Measurements from ENCODE around the gene MAP3K10.

Gene MAP3K10

DNA sequence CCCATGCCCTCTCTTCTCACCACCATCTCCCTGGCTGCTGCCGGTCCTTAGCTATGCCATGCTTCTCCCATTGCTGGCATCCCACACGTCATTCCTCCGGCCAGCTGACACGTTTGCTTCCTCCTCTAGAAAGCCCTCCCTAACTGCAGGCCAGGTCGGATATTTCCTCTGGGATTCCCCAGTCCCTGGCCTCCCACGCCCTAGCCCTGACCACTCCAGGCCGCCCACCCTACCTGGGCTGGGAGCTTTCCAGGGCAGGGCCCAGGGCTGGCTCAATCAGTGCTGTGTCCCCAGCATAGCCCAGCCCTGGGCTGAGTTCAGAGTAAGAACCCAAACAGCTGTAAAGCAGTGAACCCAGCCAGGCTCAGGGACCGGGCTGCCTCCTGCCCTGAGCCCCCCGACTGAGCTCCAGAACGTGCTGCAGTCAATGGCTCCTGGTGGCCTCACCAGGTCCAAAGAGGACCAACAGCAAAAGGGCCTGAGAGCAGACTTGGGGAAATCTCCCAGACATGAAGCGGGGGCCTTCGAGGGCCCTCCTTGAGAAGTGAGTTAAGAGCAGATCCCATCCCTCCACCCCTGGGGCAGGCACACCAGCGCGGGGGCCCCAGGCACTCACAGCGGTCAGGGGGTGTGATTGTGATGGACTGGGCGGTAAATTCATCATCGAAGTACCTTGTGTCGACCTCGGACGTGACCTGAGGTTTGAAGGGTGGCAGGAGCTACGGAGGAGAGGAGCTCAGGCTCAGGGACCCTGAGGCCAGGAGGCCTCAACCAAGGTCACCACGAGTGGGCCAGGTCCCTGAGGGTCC is 43.4 kb downstream of the MAP3K10 start:
- DNase-seq = no peak

DNA sequence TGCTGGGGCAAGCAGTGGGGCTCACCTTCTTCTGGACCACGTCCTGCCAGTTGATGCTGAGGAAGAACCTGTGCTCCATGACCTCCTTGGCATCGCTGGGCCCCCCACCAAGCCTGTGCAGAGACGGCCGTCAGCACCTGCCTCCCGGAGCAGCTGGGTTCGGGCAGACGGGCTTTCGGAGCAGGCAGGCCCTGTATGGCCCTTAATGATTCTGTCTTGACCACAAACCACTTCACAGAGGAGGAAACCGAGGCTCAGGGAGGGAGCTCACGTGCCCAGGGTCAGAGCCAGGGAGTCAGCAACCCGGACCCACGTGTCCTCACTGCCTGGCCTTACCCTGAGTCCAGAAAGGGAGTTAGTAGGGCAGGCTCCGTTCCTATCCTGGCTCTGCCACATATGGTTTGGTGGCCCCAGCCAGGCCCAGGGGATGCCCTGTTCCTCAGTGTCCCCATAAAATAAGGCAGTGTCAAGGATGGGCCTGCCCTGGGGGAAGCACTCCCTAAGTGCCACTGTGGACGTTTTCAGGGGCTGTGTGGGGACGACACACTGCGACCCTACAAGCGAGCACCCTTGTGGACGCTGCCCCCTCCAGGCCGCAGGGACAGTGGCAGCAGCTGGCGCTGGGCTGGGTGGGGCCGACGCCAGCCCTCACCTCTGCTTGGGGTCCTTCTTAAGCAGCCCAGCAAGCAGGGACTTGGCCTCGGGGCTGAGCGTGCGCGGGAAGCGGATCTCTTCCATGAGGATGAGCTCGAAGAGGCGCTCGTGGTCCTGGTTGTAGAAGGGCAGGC is 44.2 kb downstream of the MAP3K10 start:
- DNase-seq = no peak

DNA sequence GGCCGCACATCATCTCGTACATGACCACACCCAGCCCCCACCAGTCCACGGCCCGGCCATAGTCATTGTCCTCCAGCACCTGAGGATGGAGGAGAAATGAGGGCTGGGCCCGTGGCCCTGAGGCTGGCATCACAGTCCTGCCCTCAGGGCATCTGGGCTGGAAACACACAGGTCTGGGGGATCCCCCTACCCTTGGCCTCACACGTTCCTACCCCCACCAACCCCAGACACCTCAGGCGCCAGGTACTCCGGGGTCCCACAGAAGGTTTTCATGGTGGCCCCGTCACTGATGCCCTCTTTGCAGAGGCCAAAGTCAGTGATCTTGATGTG is 44.8 kb downstream of the MAP3K10 start:
- no peak for DNase-seq

DNA sequence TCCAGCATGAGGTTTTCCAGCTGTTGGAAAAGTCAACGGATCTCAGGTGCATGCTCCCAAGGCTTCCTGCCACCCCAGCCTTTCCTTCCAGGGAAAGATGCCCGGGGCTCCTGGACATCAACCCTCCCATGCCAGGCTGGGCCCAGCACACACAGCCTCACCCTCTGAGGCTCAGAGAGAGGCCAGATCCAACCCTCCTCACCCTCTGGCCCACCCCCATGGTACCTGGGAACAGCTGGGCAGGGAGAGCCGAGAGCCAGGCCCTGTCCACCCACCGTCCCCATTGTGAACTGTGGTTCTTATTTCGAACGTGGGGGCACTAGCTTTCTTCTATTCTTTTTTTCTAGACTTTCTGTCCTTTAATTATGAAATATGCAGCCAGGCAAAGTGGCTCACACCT is 45.1 kb downstream of the MAP3K10 start:
- DNase-seq = no peak

DNA sequence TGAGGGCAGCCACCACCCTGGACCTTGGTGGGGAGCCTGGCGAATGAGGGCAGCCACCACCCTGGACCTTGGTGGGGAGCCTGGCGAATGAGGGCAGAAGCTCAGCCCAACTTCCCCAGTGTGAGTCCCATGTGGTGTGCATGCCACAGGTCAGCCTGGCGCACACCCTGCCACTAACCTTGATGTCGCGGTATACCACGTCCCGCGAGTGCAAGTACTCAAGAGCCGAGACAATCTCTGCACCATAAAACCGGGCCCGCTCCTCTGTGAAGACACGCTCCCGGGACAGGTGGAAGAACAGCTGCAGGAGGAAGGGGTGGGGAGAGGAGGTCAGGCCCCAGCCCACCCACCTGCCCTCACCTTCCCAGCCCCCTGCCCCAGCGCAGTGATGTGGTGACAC is 46.6 kb downstream of the MAP3K10 start:
- no peak for DNase-seq

DNA sequence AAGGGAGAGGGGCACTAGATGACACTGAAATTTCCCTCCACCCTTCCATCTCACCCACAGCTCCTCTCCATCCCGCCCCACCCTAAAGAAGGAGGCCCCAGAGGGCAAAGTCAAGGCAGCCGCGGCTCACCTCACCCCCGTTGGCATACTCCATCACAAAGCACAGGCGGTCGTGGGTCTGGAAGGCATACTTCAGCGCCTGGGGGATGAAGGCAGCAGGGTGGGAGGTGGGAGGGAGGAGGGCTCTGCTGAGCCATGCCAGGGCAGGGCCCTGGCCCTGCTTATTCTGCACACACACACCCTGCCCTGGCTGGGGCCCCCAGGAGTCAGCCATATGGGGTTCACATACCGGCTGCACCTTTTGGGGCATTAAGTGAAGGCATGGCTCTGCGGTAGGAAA is 47.5 kb downstream of the MAP3K10 start:
- DNase-seq = no peak

DNA sequence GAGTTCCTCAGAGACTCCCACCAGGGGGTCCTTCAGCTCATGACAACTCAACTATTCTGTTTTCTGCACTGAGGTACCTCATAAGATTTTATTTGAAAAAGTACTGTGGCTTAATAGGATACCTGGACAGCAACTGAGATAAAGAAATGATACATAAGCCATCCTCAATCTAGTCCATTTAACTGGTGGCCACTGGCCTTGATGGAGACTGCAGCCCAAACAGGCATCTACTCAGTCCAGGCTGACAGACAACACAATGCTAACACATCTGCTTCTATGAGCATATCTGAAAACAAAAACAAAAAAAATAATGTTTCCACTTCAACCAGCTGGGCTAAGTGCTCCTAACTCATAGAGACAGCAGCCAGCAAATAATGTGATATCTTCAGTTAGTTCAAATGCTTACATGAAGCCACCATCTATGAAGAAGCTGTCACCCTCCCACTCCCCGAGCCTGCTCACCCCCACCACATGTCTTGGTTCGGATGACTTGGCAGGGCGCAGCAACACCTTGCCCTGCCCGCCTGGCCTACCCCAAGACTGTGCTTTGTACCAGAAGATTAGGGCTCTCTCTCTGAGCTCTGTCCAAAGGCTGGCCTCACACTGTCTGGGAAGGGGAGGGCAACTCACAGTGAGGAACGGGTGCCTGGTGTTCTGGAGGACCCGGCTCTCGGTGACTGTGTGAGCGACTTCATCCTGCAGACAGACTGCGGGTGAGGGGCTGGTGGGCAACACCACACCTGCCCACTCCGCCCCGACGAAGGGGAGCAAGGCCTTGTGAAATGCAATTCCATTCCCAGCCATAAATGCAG is 48.4 kb downstream of the MAP3K10 start:
- no peak for DNase-seq

DNA sequence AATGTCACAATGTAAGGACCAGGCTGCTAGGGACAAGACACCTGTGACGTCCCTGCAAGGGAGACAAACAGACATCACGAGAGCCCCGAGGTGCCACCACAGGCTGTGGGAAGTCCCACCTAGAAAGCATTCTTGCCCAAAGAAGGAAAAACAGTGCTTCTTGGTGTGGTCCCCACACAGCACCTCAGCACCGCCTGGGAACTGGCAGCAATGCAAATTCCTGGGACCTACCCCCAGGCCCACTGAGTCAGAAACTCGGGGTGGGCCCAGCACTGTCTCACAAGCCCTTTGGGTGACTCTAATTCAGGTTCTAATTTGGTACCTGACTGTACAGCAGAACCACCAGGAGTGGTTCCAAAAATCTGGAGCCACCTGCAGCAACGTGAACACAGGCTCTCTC is 49.1 kb downstream of the MAP3K10 start:
- DNase-seq = no peak

DNA sequence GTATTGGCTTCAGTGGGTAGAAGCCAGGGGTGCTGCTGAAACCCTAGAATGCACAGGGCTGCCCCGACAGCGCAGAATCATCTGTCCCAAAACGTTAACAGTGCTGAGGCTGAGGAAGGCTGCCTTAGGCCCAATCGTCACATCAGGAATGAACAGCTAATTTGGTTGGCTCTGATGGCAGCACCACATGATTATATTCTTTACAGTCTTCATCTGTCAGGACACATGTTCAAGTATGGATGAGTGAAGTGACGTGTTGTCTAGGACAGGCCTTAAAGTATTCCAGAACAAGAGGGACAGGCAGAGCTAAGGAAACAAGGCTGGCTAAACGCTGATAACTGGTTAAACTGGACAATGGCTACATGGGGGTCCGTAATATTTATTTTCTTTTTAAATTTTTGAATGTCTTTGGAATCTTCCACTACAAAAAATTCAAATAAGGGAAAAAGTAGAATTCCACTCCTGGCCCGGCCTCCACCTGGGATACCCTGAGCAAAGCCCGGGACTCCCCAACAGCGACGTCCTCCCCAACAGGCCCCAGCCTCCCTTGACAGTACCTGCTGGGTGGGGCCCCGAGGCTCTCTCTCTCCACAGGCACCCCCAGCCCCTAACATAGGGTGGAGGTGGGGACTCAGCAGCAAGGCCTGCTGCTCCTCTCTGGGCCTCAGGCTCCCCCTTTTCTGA is 50.0 kb downstream of the MAP3K10 start:
- no peak for DNase-seq

DNA sequence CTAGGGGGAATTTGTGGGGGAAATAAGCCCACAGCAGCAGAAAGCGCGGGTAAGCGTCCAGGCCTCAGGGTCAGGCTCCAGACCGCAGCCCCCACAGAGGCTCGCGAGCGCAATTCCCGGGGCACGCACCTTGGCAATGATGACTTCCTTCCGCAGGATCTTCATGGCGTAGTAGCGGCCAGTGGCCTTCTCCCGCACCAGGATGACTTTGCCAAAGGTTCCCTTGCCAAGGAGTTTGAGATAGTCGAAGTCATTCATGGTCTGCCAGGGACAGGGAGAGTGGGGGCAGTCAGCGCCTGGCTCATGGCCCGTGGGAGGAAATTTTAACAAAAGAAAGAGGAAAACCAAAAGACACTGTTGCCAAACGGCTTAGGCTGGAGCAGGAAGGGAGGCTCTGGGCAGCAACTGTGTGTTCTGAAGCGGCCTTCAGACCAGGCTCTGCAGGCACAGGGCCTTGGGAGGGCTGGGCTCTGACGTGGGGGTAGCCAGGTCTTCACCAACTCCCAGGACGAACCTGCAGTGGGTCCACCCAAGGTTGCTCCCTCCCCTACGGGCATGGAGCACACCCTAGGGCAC is 50.7 kb downstream of the MAP3K10 start:
- DNase-seq = no peak

DNA sequence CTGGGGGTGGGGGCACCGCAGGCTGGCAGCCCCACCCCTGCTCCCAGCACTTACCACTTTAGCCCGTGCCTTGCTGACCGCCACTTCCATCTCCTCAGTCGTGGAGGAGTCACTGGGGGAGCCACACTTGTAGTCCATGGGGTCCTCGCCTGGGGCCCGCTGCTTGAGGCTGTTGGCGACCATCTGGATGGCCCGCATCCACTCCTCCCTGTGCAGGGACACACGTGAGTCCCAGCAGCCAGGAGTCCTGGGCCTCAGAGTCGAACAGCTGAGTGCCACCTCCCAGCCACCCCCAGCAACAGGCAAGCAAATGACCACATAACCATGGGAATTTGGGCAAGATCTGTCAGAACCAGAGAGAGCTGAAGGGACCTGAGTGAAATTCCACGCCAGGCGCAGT is 51.3 kb downstream of the MAP3K10 start:
- DNase-seq = no peak

DNA sequence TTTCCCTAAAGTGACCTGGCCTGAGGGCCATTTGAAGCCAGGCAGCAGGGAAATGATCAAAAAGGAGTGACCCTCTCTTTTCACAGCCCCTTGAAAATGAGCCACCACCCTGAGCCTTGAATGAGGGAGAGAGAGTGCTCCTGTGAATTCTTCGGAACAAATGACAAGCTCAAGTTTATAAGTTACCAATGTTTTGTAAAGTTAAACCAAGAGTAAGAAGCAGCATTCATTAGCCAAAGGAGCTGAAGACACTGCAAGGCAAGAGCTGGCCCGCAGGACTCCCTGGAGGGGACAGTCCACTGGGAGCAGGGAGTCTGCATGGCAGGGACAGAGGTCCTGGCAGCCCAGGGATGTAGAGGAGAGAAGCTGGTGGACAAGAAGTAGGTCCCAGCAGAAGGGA is 52.0 kb downstream of the MAP3K10 start:
- DNase-seq = no peak

DNA sequence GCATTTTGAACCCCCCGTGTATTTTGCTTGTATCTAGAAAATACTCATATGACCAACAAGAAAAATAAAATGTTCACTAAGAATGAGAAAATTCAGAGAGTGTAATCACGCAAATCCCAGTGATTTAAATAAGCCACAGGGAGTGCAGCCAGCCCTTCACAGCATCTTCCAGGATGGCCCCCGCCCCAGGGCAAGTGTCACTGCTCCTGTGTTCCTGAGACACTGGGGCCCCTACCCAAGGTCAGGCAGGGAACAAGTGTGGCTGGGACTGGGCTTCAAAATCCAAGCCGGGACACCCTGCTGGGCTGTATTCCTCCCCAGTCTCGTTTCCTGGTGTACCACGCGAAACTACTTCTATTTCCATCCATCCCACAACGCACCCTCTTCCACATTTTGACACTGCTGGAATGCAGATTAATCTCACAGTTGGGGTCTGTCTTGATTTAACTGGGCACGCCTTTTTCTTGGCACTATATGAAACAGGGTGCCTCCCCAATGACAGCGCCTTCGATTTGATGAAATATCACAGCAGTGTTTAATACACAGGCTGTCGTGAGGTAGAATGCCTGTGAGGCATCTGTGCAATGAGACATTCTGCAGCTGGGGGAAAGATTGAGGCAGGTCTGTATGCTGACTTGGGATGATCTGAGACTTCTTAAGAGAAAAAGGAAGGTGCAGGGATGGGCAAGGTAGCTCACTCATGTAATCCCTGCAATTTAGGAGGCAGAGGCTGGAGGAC is 53.5 kb downstream of the MAP3K10 start:
- DNase-seq = no peak

DNA sequence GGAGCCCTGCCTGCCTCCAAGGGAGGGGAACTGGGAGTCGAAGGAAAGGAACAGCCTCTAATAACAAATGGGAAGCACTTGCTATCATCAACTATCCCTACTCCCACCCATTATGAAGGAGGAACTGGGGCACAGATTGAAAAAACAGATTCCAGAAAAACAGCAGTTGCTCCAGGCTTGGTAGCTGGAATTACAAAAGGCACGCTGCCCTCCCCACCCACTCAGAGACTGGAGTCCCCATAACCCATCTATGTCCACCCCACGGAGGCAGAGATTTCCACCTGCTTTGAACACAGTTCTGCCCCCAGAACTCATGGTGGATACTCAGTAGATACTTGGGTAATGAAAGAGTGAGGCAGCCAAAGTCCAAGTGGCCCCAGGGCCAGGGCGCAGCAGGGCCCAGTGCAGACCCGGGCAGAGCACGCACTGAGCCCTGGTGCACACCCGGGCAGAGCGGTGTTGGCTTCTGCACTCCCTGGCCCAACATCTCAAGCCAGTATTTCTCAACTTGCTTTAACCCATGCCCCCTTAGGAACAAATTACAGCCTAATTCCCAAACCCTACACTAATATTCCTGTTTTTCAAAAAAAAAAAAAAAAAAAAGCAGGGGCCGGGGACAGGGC is 54.4 kb downstream of the MAP3K10 start:
- DNase-seq = no peak

DNA sequence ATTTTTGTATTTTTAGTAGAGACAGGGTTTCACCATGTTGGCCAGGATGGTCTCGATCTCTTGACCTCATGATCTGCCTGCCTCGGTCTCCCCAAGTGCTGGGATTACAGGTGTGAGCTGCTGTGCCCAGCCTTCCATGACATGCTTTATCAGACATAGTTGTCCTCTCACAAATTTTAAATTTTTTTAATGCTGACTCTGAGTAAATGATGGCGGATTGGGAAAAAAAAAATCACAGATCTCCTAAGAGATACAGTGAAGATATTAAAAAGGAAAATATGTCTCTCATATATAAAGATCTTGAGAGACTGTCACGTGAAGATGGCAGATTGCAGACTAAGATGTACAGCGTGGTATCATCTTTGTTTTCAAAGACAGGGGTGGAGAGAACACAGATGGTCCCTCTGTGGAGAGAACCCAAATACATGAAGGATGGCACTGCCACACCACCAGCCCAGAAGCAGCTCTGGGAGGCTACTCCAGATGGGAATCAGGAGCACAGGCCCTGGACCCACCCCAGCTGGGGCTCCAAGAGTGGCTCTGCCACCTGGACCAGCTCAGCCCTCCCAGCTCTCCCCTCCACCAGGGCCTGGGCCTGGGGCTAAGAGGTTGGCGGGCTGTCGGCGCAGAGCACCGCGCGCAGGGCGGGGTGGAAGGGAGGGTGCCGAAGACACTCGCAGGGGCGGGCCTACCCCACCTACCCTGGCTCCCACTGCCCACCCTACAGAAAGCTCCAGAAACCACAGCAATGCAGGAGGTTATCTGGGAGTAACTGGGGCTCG is 55.3 kb downstream of the MAP3K10 start:
- no peak for DNase-seq

DNA sequence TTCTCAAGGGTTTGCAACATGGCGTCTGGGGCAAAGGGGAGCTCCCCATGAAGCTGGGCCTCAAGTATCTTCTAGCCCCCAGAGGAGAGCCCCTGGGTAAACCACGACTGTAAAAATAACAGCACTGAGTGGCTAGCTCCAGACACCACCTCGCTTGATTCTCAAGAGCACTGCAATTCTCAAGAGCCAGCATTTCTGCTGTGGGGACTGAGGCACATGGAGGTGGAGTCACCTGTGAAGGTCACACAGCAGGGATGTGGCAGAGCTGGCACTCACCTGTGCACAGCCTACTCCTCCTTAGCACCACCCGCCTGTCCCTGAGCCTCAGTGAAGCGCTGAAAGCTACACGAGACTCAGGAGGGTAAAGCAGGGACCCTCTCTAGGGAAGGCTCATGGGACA is 56.0 kb downstream of the MAP3K10 start:
- DNase-seq = no peak

DNA sequence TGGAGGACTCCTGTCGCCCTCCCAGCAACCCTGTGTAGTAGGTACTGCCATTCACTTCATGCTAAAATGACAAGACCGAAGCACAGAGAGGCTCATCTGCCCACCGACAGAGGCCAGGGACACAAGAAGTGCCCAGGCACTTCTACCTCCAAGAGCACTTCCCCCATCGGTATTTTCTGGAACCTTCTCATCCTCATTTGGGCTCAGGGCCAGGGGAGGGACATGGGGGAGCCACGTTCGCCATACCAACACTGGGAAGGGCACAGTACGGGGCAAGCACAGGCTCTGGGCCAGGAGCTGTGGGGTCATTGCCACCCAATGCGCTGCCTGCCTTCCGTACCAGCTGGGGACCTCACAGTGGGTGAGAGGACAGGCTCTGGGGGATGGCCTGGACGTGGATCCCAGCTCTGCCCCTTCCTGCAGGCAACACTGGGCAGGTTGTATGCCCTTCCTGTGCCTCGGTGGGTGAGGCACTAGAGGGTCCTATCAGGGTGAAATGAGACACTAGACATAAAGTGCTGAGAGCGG is 56.6 kb downstream of the MAP3K10 start:
- DNase-seq = no peak

DNA sequence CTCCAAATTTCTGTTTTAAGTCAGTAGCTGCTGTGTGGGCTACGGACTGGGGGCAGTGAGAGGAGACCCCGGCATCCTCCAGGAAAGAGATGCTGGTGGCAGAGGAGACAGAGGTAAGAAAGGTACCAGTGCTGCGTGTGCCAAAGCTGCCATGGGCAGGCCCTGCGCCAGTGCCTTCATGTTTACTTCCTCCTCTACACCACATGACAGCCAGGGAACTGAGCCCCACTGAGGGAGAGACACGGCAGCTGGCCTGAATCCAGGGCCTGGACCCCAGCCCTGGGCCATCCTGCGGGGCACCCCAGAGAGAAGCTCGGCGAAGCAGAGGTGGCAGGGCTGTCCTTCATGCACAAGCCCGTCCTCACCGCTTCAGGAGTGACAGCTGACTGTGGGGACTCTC is 58.0 kb downstream of the MAP3K10 start:
- DNase-seq = no peak

DNA sequence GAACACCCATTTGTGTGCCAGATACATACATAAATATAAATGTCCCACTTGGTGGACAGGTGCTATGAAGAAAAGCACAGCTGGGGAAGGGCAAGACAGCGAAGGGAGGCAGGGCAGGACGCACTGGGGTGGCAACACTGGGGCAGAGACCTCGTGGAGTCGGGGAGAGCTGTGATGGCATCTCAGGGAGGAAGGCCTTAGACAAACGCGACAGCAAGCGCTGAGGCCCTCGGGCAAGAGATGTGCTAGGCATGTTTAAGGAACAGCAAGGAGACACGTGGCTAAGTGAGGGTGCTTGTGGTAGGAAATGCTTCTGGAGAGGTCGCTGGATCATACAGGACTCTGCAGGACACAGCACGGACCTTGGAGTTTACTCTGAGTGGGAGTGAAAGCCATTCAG is 58.6 kb downstream of the MAP3K10 start:
- DNase-seq = no peak

DNA sequence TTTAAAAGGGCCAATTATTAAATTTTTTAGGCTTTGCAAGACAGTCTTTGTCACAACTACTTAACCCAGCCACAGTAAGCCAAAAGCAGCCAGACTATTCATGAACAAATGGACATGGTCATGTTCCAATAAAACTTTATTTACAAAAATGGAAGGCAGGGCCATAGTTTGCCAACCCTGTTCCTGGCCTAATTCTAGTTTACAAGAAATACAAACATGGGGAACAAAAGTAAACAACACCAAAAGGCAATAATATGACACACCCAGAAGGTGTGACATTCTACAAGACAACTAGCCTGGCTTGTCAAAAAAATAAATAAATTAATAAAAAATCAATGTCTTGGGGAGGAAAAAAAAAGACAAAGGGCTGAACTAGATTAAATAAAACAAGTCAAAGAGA is 60.0 kb downstream of the MAP3K10 start:
- DNase-seq = no peak
